HG03196 (cell line): ENCODE data around the gene SSTR5.

ENCODE experiments used
- ATAC-seq: cut with Tn5 transposase; IDR thresholded peaks from one replicate; pipeline ENCODE4 v1.9.1; 2021; ENCODE audit not compliant: unreplicated experiment

Gene SSTR5

DNA sequence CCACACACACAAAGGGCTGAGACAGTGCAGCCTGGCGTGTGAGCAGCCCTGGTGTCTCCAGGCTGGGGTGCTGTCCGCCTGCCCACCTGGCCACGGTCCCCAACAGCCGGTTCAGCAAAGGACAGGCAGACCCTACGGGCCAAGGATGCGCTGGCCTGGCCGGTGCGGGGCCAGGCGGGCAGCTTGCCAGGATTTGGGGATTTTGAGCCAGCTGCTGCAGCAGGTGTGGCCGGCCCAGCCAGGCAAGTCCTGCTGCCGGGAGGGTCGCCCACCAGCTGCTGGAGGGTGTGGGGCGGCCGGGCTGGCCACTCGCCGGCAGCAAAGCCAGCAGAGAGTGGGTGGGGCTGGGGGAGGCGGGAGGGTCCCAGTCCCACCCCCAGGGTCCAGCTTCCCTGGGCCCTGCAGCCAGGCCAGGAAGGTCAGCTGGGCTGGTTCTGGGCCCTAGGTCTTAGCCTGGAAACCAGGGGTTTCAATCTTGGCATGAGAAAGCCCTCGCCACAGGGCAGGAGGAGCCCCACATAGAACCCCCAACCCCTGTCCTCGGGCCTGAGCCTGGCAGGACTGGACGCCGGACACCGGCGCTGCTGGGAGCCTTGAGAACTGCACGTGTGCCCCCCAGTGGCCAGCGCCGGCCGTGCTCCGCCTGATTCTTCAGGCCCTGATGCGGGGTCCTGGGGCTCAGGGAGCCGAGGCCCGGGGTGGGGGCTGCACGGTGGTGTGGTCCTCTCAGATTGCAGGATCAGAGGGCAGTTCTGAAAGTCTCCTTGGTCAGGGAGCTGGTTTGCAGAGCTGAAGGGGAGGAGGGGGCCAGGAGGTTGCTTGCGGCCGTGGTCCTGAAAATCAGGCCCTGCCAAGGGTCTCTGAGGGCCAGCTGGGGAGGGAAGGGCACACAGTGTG, 17.6 kb upstream of the SSTR5 start:
- no peak for ATAC-seq

DNA sequence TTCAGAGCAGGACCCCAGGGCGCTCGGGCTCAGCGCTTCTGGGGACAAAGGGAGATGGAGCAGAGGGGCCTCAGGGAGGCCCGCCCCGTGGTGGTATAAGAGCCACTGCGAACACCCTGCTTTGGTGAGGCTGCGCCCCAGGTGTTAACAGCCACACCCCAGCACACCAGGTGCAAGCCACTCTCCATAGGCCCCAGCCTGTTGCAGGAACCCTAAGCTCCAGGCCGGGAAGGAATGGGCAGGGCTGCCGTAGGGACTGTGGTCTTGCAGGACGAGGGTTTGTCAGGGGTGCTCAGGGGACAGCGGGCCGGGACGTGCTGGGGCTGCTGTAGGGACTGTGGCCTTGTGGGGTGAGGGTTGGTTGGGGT, 17.0 kb upstream of the SSTR5 start:
- ATAC-seq = no peak

GRCh38 chr16:1056196-1056595, 16.4 kb upstream of the SSTR5 start:
- ATAC-seq = no peak

- no peak for ATAC-seq
Measured at GRCh38 chr16:1057252-1057932, 15.2 kb upstream of the SSTR5 start.

- ATAC-seq = no peak
Measured at GRCh38 chr16:1058216-1058615, 14.3 kb upstream of the SSTR5 start.

- no peak for ATAC-seq
Measured at GRCh38 chr16:1059310-1059709, 13.2 kb upstream of the SSTR5 start.

DNA sequence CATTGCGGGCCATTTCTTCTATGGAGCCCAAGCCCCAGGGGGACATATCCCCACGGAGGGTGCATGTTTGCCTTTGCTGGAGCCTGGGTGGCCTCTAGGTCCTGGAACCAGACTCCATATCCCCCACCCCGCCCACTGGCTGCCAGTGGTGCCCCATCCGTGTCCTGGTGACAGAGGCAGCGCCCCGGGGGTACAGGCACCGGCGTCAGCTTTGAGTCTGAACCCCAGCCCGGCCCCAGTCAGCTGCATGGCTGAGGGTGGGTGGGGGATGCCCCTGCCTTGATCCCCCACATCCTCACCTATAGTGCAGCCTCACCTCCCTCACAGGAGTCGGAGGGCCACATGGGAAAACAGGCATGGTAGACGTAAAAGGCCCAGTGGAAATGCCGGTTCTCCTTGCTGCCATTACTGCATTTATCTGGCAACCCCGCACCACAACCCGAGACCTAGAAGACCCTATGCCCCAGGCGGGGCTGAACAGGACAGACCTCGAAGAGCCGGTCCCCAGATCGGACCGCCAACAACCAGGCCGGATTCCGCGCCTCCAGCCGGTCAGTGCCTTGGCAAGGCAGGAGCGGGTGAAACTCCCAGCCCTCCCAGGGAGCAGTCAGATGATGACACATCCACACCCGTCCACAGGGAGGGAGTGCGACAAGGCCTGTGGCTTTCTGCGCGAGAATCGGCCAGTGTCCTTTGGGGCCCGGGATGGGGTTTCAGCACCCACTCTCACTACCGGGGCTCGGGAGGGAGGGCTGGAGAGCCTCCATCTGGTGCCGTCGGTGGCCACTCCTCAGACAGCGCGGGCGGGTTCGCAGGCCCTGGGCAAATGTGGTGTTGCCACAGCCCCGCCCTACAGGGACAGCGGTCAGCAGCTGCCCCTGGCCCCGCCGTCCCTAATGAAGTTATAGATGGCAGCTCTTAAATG, 11.9 kb upstream of the SSTR5 start:
- no peak for ATAC-seq

DNA sequence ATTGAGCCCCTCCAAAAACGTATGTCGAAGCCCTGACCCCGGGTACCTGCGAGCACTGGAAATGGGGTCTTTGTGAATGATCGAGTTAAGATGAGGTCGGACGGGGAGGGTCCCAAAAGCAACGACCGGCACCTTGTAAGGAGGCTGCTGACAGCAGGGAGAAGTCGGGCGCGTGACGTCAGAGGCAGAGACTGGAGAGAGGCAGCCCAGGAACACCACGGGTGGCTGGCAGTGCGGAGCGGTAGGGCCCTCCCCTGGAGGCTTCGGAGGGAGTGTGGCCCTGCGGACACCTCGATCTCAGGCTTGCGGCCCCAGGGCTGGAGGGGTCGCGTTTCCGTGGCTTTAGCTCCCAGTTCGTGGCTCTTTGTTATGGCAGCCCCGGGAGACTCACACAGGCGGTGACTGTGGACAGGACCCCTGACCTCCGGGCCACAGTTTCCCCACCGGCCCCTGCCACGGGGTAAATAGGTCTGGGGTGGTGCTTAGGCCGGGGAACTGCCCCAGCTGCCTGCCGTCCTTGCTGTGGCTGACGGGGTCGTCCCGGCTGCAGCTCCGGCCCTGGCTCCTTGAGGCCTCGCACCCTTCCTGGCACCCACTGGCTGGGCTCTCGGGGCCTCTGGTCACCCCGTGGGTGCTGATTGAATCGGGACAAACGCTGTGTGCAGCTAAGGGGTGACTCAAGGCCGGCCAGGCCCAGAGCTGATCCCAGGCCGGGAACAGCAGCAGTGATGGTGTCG, 10.6 kb upstream of the SSTR5 start:
- no peak for ATAC-seq

DNA sequence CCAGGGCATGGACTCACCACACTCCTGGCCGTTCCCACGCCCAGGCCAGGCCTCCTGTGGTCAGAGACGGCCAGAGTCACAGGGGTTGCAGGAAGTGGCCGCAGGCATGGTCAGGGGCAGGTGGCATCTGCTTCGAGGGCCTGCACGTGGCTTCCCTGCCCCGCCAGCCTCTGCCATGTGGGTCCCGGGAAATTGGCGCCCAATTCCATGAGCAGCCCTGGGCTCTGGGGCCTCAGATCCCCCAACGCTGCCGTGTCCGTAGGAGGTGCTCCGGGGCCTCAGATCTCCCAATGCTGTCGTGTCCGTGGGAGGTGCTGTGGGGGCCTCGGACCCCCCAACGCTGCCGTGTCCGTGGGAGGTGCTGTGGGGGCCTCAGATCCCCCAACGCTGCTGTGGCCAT, 9.7 kb upstream of the SSTR5 start:
- no peak for ATAC-seq

GRCh38 chr16:1063728-1064127, 8.8 kb upstream of the SSTR5 start:
- no peak for ATAC-seq

GRCh38 chr16:1065469-1066128, 6.9 kb upstream of the SSTR5 start:
- ATAC-seq = no peak

- no peak for ATAC-seq
Measured at GRCh38 chr16:1066584-1067172, 5.9 kb upstream of the SSTR5 start.

DNA sequence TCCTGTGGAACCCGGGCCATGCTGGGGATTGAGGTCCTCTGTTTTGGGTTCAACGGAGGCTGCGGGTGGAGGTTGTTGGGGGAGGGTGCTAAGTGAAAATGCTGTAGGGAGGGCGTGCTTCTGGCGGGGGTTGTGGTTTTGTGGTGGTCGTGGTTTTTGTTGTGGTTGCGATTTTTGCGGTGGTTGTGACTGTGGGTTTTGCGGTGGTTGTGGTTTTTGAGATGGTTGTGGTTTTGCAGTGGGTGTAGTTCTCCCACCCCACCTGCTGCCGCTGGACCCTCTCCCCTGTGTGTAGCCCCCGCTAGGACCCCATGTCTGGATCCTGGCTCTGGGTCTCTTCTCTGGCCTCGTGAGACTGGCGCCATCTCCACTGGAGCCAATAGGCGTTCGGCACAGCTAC, 4.9 kb upstream of the SSTR5 start:
- no peak for ATAC-seq

- no peak for ATAC-seq
Measured at GRCh38 chr16:1068451-1068850, 4.1 kb upstream of the SSTR5 start.

DNA sequence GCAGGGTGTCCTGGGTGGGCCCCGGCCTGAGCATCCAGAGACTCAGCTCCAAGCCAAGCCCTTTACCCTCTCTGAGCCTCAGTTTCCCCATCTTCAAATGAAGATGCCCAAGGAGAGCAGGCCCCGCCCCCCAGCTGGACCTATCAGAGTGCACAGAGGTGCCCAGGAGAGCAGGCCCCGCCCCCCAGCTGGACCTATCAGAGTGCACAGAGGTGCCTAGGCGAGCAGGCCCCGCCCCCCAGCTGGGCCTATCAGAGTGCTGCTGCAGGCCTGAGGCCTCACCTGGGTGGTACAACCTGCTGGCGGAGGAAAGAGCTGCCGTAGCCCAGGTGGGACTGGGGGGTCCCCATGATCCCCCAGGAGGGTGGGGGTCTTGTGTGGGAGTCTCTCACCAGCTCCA, 3.4 kb upstream of the SSTR5 start:
- ATAC-seq = no peak

GRCh38 chr16:1070084-1070863, 2.3 kb upstream of the SSTR5 start:
- ATAC-seq = no peak

DNA sequence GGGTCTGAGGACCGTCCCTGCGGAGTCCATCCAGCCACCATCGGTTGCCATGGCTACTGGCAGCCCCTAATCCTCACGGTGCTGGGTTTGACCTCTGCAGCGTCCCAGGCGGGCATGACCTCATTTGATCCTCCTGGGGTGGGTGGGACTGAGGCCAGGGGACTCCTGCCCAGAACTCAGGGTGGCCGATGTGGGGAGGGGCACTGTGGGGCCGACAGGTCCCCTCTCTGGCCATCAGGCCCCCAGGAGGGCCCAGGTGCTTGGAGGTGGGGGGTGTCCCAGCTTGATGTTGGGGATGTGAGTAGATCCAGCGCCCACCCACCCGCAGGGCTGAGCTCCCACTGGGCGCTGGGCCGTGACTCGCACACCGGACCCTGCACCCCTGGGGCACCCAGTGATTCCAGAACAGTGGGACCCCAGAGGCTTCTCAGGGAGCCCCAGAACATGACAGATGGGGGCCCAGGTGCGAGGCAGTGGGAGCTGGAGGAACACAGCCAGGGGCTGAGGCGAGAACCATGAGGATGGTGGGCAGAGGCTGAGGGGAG, 1.6 kb upstream of the SSTR5 start:
- no peak for ATAC-seq

DNA sequence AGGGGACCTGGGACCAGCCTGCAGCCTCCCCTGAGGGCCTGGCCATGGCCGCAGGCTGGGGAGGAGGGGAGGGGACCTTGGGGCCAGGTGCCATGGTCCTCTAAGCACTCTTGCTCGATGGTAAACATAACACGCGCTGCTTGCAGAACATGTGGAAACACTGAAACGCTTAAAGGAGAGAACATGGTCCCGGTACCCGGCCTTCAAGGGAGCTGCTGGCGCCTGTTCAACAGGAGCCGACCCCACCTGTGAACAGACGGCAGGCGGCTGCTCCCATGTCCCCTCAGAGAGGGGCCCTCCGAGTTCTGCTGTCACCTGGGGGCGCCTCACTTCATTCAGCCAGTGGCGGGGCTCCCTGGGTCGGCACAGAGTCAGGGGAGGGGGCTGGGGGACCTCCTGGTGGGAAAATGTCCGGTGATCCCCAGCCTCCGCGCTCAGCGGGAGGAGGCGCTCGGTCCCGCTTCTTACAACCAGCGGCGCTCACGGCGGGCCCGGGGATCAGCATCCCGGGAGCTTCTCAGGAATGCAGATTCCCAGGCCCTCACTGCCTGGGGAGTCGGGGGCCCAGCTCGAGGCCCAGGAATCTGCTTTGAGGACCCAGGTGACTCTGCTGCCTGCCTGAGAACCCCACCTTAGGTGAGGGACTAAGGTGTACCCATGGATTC, 854 bp upstream of the SSTR5 start:
- no peak for ATAC-seq

- no peak for ATAC-seq
Measured at GRCh38 chr16:1073262-1073558, 663 bp downstream of the SSTR5 start.
